NCI-H1694 treated with DMSO at 0.1 percent for 48 hours (cell line): ENCODE measurements around the gene HOXD12.
A peak's percentile ranks its signal among the peaks of the same experiment; 100 is the strongest.

Experiments
- DNase-seq: peaks from one replicate; lab custom pipeline; 2025; lab: John Stamatoyannopoulos, UW

HOXD12 gene

DNA sequence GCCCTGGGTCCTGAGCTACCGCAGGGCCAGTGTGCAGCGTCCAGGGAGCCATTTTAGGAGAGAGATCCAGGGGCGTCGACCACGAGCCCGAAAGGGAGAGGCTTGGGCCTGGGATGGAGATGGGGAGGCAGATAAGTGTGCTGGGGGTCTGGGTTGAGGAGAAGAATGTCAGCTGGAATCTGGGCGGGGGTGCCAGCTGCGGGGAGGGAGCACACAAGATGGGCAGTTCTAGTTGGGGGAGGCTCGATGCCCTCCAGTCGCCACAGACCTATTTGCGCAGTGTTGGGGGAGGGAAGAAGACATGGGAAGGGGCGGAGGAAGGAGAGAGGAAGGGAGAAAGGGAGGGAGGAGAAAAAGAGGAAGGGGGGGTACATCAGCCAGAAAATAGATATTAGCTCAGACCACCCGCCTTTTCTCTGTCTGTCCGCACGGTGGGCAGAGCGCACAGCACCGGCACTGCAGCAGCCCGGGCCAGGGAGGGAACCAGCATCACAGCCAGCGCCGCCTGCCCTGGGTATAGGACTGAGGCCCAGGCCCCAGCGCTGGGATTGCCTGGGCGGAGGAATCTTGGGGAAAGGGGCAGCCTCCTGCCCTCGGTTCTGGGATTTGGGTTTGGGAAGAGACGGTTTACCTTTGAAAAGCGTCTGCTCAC lies 5.6 kb downstream of the HOXD12 start:
- no peak for DNase-seq

DNA sequence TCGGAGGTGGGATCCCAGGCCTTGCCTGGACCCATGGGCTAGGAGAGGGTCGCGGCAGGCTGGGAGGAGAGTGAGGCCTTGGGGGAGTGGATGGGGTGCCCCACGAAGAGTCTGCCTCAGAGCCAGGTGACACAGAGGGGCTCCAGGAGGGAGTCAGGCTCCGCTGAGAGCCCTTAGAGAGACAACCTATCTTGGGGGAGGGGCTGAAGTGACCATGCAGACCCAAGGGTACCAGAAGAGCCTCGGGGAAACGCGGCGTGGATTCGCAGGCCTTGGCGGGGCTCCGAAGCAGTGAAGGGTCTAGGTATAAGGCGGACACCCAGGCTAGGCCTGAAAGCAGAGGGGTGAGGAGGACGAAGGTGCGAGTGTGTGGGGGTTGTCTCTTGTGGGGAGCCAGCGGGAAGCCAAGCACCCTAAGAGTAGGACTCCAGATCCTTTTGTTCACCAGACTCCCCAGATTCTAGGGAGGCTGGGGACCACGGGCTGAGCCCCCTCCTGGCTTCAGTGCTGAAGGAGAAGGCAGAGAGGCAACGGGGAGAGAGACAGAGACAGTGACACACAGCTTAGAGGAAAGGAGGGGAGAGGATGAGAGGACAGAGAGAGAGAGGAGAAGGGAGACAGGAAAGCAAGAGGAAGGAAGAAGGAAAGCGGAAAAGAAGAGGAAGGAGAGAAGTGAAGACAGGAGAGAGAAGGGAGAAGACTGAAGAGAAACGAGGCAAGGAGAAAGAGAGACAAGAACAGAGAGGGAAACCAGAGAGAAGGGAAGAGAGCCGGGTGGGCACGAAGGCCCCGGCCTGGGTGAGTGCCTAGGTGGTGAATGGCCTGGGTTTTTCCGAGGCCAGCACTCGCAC lies 6.4 kb downstream of the HOXD12 start:
- DNase-seq = no peak

DNA sequence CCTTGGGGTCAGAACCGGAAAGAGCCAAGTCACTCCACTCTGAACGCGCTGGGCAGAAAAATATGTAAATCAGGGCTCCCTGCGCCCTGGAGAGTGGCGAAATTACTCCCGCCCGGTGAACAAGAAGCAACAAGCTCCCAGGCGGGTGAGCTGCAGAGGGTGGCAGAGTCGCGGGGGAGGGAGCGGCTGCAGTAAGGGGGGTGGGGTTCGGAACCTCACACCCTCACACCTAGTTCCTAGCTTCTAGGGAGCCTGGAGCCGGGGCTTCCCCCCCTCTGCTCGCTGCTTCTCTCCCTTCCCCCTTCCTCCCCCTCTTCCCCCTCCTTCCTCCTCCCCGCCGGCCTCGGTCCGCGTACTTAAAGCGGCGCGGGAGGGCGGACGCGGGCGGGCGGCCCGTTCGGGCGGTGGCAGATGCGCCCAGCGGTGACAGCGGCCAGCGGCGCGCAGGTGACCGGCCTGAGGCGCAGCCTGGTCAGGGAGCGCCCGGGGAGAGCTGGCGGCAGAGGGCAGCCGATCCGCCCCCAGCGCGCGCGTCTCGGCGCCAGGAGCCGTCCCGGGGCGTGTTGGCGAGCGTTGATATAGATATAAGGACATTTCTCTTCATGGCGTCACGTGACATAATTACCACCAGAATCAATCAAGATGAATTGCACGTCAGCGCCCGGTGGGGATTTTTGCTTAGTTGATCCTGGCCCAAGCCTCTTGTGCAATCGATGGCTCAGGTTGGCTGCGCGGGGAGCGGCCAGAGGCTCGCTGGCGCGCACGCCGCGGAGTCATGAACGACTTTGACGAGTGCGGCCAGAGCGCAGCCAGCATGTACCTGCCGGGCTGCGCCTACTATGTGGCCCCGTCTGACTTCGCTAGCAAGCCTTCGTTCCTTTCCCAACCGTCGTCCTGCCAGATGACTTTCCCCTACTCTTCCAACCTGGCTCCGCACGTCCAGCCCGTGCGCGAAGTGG lies 7.3 kb downstream of the HOXD12 start, which contains the start of gene HOXD11:
Gene HOXD11, plus strand, starts transcription at position 700 of the 959 bp plus-strand sequence. Its CDS starts 76 bp downstream, at position 776.
- DNase-seq = peak; percentile 41

DNA sequence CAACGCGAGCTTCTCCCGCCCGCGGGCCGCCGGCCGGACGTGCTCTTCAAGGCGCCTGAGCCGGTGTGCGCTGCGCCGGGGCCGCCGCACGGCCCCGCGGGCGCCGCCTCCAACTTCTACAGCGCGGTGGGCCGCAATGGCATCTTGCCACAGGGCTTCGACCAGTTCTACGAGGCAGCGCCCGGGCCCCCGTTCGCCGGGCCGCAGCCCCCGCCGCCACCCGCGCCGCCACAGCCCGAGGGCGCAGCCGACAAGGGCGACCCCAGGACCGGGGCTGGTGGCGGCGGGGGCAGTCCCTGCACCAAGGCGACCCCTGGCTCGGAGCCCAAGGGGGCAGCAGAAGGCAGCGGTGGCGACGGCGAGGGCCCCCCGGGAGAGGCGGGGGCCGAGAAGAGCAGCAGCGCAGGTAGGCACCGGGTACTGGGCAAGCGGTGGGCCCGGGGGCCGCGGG lies 8.2 kb downstream of the HOXD12 start:
- no peak for DNase-seq

- DNase-seq = no peak
Observed at GRCh38 chr2:176109192-176109901, 9.8 kb downstream of the HOXD12 start.

- no peak for DNase-seq
Observed at GRCh38 chr2:176109946-176110345, 10.4 kb downstream of the HOXD12 start.

- DNase-seq = no peak
Observed at GRCh38 chr2:176110415-176111308, 11.1 kb downstream of the HOXD12 start.

GRCh38 chr2:176111309-176111663 lies 11.7 kb downstream of the HOXD12 start:
- peak; percentile 59 for DNase-seq

DNA sequence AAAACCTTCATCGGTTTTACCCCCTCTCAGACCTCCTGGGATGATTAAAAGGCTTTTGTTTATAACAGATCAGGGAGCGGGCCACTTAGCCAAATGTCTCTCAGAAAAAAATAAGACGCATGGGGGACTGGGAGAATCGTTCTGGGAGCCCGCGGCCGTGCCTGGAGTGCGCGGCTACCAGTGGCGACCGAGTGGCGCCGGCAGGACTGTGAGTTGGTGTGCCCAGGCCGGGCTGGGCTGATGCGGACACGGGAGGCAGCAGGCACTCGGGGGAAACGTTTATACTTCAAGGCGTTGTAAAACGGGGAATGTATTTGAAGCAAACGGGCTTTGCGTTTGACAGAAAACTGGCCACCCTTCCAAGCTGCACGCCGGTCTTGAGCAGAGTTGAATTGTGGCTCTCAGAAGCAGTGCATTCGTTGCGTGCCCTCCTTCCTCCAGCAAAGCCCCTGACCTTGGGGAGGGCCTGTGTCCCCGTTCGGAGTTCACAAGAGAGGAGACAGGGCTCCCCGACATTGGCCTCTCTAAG lies 12.3 kb downstream of the HOXD12 start:
- no peak for DNase-seq

- DNase-seq = no peak
Observed at GRCh38 chr2:176112375-176113302, 13.0 kb downstream of the HOXD12 start.

- no peak for DNase-seq
Observed at GRCh38 chr2:176114120-176114929, 14.7 kb downstream of the HOXD12 start.

- no peak for DNase-seq
Observed at GRCh38 chr2:176114930-176115625, 15.5 kb downstream of the HOXD12 start.

GRCh38 chr2:176115883-176116813 lies 16.6 kb downstream of the HOXD12 start, which contains the start of gene HOXD10:
TSS of gene HOXD10 (plus strand) at chr2:176116778. CDS start at chr2:176116834, 56 bp downstream.
- no peak for DNase-seq

GRCh38 chr2:176117162-176117822 lies 17.7 kb downstream of the HOXD12 start:
- DNase-seq = no peak

- DNase-seq = no peak
Observed at GRCh38 chr2:176117823-176118371, 18.3 kb downstream of the HOXD12 start.
